CD14-positive monocyte (primary cell): ENCODE data around the gene CERKL. TPM values are rescaled to one million over a fixed set of nuclear protein-coding genes. Genes with fewer than 3 reads are reported as not detected.

Source experiments
- DNase-seq, 3 donors: peaks; one replicate each; pipeline ENCODE4 v3.0.0-alpha.2; 2011 to 2022
- H2AFZ ChIP-seq: 2 replicates; pipeline ENCODE4 v1.6.0; 2012; ENCODE audit warnings: mild to moderate bottlenecking, low read depth, low read length, inconsistent platforms; ENCODE audit not compliant: insufficient read depth, poor library complexity, severe bottlenecking
- H3K27ac ChIP-seq, 2 donors: 1 replicate in 1 of 2; 2 replicates in 1 of 2; pipeline ENCODE4 v1.5.1; 2012 to 2013; ENCODE audit warnings: low read length in 2 of 2, control low read depth in 1 of 2, inconsistent platforms in 1 of 2, low read depth in 1 of 2, mild to moderate bottlenecking in 1 of 2
- H3K27me3 ChIP-seq, 2 donors: one replicate each; pipeline versions ENCODE4 v1.6.0 to v1.6.1; 2011 to 2013; ENCODE audit warnings: low read length in 2 of 2; ENCODE audit not compliant: control insufficient read depth in 2 of 2, insufficient read depth in 2 of 2
- H3K36me3 ChIP-seq, 2 donors: replicated peaks in 1 of 2; 1 replicate in 1 of 2; 2 replicates in 1 of 2; pipeline versions ENCODE4 v1.5.1 to v1.6.1; 2012 to 2013; ENCODE audit warnings: low read length in 2 of 2, control low read depth in 1 of 2, inconsistent platforms in 1 of 2, mild to moderate bottlenecking in 1 of 2; ENCODE audit not compliant: insufficient read depth in 2 of 2, control insufficient read depth in 1 of 2
- H3K4me1 ChIP-seq, 2 donors: 1 replicate in 1 of 2; 2 replicates in 1 of 2; pipeline versions ENCODE4 v1.5.1 to v1.6.1; 2012 to 2013; ENCODE audit warnings: low read length in 2 of 2, control low read depth in 1 of 2, inconsistent platforms in 1 of 2, mild to moderate bottlenecking in 1 of 2, moderate library complexity in 1 of 2; ENCODE audit not compliant: insufficient read depth in 2 of 2, control insufficient read depth in 1 of 2
- H3K4me2 ChIP-seq: replicated peaks from 2 replicates; pipeline ENCODE3; 2012; ENCODE audit warnings: low read length, moderate library complexity, mild to moderate bottlenecking; ENCODE audit not compliant: poor library complexity, severe bottlenecking; ENCODE audit errors: extremely low read depth
- H3K4me3 ChIP-seq, 3 experiments: fragments of 200-600 bp in 1 of 3; sonication (generic) in 1 of 3; replicated peaks in 1 of 3; 1 replicate in 2 of 3; 2 replicates in 1 of 3; pipeline ENCODE4 v1.5.1; 2011 to 2013; ENCODE audit warnings: low read length in 3 of 3, mild to moderate bottlenecking in 3 of 3, control low read depth in 2 of 3, low read depth in 2 of 3, inconsistent platforms in 1 of 3, moderate library complexity in 1 of 3
- H3K79me2 ChIP-seq: 2 replicates; pipeline ENCODE4 v1.6.0; 2012; ENCODE audit warnings: mild to moderate bottlenecking, control low read depth, inconsistent platforms, low read length, moderate library complexity; ENCODE audit not compliant: insufficient read depth
- H3K9ac ChIP-seq: 2 replicates; pipeline ENCODE4 v1.6.0; 2017; ENCODE audit warnings: low read length, mild to moderate bottlenecking; ENCODE audit not compliant: insufficient read depth, poor library complexity, severe bottlenecking
- H3K9me3 ChIP-seq, 2 donors: replicated peaks in 1 of 2; 1 replicate in 1 of 2; 2 replicates in 1 of 2; pipeline versions ENCODE4 v1.5.1 to v1.6.1; 2012 to 2013; ENCODE audit warnings: low read length in 2 of 2, control low read depth in 1 of 2; ENCODE audit not compliant: control insufficient read depth in 1 of 2, insufficient read depth in 1 of 2
- H4K20me1 ChIP-seq: 2 replicates; pipeline ENCODE4 v1.6.0; 2012; ENCODE audit warnings: mild to moderate bottlenecking, low read length, control low read depth, moderate library complexity; ENCODE audit not compliant: insufficient read depth
- H3K27ac Mint-ChIP-seq, 7 donors: one replicate each; pipeline ENCODE4 v1.8.0; 2020; ENCODE audit warnings: mild to moderate bottlenecking in 7 of 7, mixed read lengths in 7 of 7, moderate library complexity in 6 of 7, inconsistent platforms in 2 of 7
- H3K27me3 Mint-ChIP-seq, 3 donors: one replicate each; pipeline ENCODE4 v1.8.0; 2021 to 2022; ENCODE audit warnings: low read depth in 3 of 3, mild to moderate bottlenecking in 3 of 3, mixed read lengths in 3 of 3, moderate library complexity in 3 of 3, inconsistent platforms in 1 of 3
- H3K36me3 Mint-ChIP-seq, 2 donors: one replicate each; pipeline ENCODE4 v1.8.0; 2020; ENCODE audit warnings: mixed read lengths in 2 of 2, inconsistent platforms in 1 of 2, mild to moderate bottlenecking in 1 of 2
- H3K4me1 Mint-ChIP-seq: one replicate; pipeline ENCODE4 v1.8.0; 2020; ENCODE audit warnings: mild to moderate bottlenecking, mixed read lengths
- H3K4me3 Mint-ChIP-seq, 2 donors: one replicate each; pipeline ENCODE4 v1.8.0; 2020; ENCODE audit warnings: mild to moderate bottlenecking in 2 of 2, mixed read lengths in 2 of 2, moderate library complexity in 1 of 2
- H3K9me3 Mint-ChIP-seq, 7 donors: one replicate each; pipeline ENCODE4 v1.8.0; 2020 to 2022; ENCODE audit warnings: mixed read lengths in 7 of 7, mild to moderate bottlenecking in 6 of 7, moderate library complexity in 6 of 7, inconsistent platforms in 2 of 7
- WGBS: methylation state at CpG from one replicate; pipeline ENCODE4 v1.1.5; 2013; ENCODE audit warnings: missing lambda C conversion rate; ENCODE audit not compliant: insufficient coverage; 5-methylcytosine and 5-hydroxymethylcytosine counted together
- intact Hi-C, 2 donors: fragments of 100-400 bp; cut with micrococcal nuclease; formaldehyde crosslinking; loops; one replicate each; pipeline versions ENCODE4 v1.15.0 to v1.15.1; 2023
- polyA plus RNA-seq, 3 donors: library from polyadenylated mRNA; depleted of rRNA in 1 of 3; unstranded in 2 of 3; stranded (reverse) in 1 of 3; fragments of 300-500 nt in 2 of 3; fragments of >200 nt in 1 of 3; fragmentation: Illumina TruSeq in 2 of 3; gene quantifications; 1 replicate in 2 of 3; 2 replicates in 1 of 3; pipeline ENCODE4 v1.2.3, GENCODE V29; 2012 to 2021
- TF ChIP-seq, protein P1 (sequence below): fragments of 200-600 bp; IDR thresholded peaks from one replicate; pipeline ENCODE4 v1.8.0; 2022; ENCODE audit warnings: antibody characterized with exemption, mild to moderate bottlenecking

Gene CERKL
- polyA plus RNA-seq, 3 donors, result 0.12 to 16.3 (median 8.6) TPM

- Histone ChIP-seq H3K36me3 (no peaks in the 10 kb centered on the region), H2AFZ (no peak overlapping the region), H3K27ac (no peak overlapping the region), H3K4me2 (no peak overlapping the region), H3K79me2 (no peaks in the 10 kb centered on the region), H3K4me1 (no peaks in the 10 kb centered on the region), H4K20me1 (no peaks in the 10 kb centered on the region), H3K9ac (no peak overlapping the region), H3K27me3 (peaks cover 17% of the 10 kb centered on the region in 2 donors), H3K4me3 (no peak overlapping the region), H3K9me3 (peaks cover 0 to 6% of the 10 kb centered on the region in 2 donors)
- TF ChIP-seq, protein P1, sequence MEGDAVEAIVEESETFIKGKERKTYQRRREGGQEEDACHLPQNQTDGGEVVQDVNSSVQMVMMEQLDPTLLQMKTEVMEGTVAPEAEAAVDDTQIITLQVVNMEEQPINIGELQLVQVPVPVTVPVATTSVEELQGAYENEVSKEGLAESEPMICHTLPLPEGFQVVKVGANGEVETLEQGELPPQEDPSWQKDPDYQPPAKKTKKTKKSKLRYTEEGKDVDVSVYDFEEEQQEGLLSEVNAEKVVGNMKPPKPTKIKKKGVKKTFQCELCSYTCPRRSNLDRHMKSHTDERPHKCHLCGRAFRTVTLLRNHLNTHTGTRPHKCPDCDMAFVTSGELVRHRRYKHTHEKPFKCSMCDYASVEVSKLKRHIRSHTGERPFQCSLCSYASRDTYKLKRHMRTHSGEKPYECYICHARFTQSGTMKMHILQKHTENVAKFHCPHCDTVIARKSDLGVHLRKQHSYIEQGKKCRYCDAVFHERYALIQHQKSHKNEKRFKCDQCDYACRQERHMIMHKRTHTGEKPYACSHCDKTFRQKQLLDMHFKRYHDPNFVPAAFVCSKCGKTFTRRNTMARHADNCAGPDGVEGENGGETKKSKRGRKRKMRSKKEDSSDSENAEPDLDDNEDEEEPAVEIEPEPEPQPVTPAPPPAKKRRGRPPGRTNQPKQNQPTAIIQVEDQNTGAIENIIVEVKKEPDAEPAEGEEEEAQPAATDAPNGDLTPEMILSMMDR, result no peak
- Mint-ChIP-seq H3K9me3 (peaks cover 2 to 5% (median 4%) of the 10 kb centered on the region in 7 donors), H3K27ac (no peak overlapping the region), H3K4me1 (peaks cover 1% of the 10 kb centered on the region), H3K27me3 (peaks cover 17 to 29% (median 23%) of the 10 kb centered on the region in 3 donors), H3K36me3 (no peaks in the 10 kb centered on the region), H3K4me3 (no peak overlapping the region)
- WGBS, result no CpG with 5 or more reads among the region's 2 CpGs
- no peak for DNase-seq
- intact Hi-C loops, result no loop called here
Observed at GRCh38 chr2:181690860-181691259, 34.0 kb upstream of the CERKL start.

- peaks cover 10 to 27% of the 10 kb centered on the region in 2 donors for H3K9me3 ChIP-seq
- H3K9me3 Mint-ChIP-seq, result peaks cover 3 to 32% (median 28%) of the 10 kb centered on the region in 7 donors
- intact Hi-C loops, result no loop called here
- H3K27me3 ChIP-seq, result peaks cover 54 to 58% of the 10 kb centered on the region in 2 donors
- no peak overlapping the region for H3K27ac ChIP-seq
- H3K27ac Mint-ChIP-seq, result no peak overlapping the region
- no peak overlapping the region for H2AFZ ChIP-seq
- no peak overlapping the region for H3K9ac ChIP-seq
- WGBS, result no CpG with 5 or more reads among the region's 6 CpGs
- H3K27me3 Mint-ChIP-seq, result peaks cover 57 to 70% (median 60%) of the 10 kb centered on the region in 3 donors
- no peaks in the 10 kb centered on the region for H4K20me1 ChIP-seq
- TF ChIP-seq, protein P1, result no peak
- H3K36me3 ChIP-seq, result no peaks in the 10 kb centered on the region
- H3K4me3 ChIP-seq, result no peak overlapping the region
- no peak overlapping the region for H3K4me2 ChIP-seq
- peaks cover 32% of the 10 kb centered on the region for H3K4me1 Mint-ChIP-seq
- no peak for DNase-seq
- peaks cover 16 to 20% of the 10 kb centered on the region in 2 donors for H3K4me1 ChIP-seq
- H3K4me3 Mint-ChIP-seq, result peak overlapping the region in 1 of 2 donors; percentile 62
- H3K36me3 Mint-ChIP-seq, result peaks cover 11 to 13% of the 10 kb centered on the region in 2 donors
- H3K79me2 ChIP-seq, result no peaks in the 10 kb centered on the region
Observed at GRCh38 chr2:181686576-181687185, 29.8 kb upstream of the CERKL start.
